NCI-H82 treated with DMSO at 0.1 percent for 48 hours (cell line): ENCODE measurements around the gene PLK5.
"Not testable (repeated sequence)": the region's sequence is repeated elsewhere in the genome, so short reads cannot be mapped to it uniquely, and the experiment has no call there.

Experiments used
- DNase-seq: peaks from one replicate; lab custom pipeline; 2025; ENCODE audit not compliant: unreplicated experiment; lab: John Stamatoyannopoulos, UW

PLK5 gene

DNA sequence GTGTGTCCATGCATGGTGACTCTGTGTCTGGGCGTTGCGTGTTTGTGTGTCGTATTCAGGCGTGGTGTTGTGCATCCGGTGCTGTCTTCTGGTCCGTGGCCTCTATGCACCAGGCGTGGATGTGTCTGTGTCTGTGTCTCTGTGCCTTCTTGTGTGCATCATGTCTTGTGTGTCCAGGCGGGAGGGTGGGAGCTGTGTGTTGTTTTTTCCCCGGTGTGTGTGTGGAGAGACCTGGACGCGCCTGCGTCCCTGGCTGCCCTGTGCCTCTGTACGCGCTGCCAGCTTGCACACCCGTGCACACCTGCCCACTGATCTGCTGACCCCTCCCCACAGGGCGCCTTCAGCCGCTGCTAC lies 1.1 kb downstream of the PLK5 start:
- DNase-seq: no peak

DNA sequence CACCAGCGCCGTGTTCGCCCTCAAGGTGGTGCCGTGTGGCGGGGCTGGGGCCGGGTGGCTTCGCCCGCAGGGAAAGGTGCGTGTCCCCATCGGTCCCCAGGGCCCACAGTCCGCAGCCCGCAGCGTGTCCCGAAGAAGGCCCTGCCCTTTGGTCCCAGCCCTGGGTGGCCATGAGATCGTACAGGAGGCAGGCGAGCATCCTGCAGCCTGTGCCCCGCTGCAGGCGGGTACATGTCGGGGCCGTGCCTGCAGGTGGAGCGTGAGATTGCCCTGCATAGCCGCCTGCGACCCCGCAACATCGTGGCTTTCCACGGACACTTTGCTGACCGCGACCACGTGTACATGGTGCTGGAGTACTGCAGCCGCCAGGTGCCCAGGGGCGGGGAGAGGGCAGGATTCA lies 1.5 kb downstream of the PLK5 start:
- DNase-seq: no peak

DNA sequence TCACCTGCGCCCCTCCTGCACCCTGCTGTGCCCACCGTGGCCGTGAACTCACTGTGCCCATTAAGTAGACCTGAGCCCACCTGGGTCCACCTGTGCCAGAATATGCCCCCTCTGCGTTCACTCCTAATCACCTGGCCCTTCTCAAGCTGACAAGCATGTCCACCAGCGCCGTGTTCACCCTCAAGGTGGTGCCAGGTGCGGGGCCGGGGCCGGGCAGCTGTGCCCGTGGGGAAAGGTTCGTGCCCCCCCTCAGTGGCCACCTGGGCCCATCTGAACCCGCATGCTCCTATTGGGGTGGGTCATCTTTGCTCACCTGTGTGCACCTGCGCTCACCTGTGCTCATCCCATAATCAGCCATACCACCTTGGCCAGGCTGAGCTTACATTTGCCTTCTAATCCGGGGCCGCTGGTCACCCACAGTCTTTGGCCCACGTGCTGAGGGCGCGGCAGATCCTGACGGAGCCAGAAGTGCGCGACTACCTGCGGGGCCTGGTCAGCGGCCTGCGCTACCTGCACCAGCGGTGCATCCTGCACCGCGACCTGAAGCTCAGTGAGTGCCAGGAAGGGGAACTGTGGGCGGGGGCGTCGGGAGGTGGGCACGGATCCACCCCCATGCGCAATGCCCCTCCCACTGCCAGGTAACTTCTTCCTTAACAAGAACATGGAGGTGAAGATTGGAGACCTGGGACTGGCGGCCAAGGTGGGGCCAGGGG lies 2.3 kb downstream of the PLK5 start:
- DNase-seq: no peak

DNA sequence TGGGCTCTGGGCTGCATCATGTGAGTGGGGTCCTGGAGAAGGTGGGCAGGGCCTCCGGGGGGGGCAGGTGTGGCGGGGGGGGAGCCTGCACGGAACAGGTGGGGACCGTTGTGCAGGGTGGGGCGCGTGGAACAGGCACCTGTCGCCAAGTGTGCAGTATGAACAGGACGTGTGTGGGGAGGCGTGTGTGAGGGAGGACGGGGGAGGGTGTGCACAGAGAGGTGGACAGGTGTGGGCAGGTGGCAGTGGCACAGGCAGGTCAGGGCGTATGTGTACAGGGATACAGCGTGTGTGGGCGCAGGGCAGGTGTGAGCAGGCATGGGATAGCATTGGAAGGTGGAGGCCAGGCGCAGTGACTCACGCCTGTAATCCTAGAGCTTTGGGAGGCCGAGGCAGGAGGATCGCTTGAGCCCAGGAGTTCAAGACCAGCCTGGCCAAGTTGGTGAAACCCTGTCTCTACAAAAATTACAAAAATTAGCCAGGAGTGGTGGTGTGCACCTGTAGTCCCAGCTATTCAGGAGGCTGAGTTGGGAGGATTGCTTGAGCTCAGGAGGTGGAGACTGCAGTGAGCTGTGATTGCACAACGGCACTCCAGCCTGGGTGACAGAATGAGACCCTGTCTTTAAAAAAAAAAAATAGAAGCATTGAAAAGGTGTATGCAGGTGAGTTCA lies 3.2 kb downstream of the PLK5 start:
- DNase-seq: no peak

DNA sequence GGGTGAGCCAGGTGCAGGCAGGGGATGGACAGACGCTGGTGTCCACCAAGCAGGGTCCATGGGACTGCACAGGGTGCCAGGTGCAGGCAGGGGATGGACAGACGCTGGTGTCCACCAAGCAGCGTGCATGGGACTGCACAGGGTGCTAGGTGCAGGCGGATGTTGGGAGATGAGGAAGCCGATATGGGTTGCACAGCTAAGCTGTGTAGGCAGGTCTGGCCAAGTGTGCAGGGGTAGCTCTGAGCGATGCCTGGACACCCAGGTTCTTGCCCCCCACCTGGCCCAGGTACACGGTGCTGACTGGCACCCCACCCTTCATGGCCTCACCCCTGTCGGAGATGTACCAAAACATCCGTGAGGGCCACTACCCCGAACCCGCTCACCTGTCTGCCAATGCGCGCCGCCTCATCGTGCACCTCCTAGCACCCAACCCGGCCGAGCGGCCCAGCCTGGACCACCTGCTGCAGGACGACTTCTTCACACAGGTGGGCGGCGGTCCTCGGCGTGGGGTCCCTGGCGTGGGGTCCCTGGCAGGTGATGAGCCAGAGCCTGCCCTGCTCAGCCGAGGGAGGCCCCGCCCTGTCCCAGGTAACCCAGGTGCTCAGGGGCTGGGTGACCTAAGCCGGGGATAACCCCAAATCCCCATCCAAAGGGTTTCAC lies 3.9 kb downstream of the PLK5 start:
- no peak for DNase-seq

DNA sequence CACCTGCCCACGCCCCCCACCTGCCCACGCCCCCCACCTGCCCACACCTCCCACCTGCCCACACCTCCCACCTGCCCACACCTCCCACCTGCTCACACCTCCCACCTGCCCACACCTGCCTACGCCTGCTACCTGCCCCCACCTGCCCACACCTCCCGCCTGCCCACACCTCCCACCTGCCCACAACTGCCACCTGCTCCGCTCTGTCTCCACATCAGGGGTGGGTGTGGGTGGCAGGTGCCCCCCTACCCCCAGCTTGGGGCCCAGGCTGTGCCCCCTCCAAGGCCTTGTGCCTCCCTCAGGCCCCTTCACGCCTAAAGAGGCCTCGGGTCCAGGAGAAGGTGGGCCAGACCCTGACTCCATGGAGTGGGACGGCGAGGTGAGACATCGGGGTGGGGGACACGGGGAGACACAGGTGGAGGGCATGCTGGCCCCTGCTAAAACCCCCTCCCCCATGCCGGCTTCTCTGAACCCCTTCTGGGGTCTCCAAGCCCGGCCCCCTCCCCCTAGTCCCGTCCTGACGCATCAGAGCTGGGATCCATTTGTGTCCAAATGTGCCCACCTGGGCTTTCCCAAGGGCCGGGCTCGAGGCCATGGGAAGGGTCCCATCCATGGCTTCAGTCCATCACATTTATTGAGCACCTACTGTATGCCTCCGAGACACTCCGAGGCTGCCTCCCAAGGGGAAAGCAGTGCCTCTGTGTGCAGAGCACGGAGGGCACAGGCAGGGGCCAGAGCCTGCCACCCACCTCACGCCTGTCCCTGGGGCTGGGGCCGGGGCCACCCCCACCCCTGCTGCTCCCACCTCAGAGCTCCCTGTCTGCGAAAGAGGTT lies 4.9 kb downstream of the PLK5 start:
- DNase-seq: no peak

DNA sequence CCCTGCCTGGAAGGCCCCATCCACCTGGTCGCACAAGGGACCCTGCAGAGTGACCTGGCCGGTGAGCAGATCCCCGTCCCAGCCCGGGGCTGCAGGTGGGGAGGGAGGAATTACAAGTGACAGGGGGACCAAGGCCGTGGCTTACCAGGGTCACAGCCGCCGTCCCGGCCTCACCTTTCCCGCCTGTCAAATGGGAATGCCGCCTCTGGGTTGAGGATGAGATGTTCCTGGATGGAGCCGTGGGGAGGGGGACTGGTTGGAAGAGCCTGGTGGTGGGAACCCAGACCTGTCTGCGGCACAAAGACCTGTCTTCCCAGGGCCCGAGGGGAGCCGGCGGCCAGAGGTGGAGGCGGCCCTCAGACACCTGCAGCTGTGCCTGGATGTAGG lies 5.5 kb downstream of the PLK5 start:
- DNase-seq: no peak

DNA sequence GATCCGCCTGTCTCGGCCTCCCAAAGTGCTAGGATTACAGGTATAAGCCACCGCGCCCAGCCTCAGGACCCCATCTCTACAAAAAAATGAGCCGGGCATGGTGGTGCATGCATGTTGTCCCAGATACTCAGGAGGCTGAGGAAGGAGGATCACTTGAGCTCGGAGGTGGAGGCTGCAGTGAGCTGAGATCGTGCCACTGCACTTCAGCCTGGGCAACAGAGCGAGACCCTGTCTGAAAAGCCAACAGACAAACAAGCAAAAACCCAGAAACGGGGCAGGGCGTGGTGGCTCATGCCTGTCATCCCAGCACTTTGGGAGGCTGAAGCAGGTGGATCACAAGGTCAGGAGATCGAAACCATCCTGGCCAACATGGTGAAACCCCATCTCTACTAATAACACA lies 7.0 kb downstream of the PLK5 start:
- not testable (repeated sequence) for DNase-seq

DNA sequence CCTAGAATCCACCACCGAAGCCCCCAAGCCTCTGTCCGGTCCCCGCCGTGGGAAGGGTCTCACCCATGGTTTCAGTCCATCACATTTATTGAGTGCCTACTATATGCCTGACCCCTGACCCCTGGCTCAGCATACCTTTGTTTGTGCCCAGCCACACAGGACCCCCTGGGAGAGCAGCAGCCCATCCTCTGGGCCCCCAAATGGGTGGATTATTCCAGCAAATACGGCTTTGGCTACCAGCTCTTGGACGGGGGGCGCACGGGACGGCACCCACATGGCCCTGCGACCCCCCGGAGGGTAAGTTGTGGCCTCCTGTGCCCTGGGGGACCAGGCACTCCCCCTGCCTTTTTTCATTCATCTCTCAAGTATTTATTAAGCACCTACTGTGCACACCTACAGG lies 7.7 kb downstream of the PLK5 start:
- no peak for DNase-seq

DNA sequence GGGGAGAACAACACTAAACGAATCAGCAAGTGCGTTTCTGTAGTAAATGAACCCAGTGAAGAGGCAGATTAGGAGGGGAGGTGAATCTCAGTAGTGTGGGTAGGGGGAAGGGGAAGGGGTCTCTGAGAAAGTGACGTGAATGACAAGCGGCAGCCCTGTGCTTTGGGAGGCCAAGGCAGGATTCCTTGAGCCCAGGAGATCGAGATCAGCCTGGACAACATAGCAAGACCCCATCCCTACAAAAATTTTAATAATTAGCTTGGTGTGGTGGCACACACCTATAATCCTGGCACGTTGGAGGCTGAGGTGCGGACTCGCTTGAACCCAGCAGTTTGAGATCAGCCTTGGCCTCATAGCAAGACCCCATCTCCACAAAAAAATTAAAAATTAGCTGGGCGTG lies 8.1 kb downstream of the PLK5 start:
- no peak for DNase-seq

DNA sequence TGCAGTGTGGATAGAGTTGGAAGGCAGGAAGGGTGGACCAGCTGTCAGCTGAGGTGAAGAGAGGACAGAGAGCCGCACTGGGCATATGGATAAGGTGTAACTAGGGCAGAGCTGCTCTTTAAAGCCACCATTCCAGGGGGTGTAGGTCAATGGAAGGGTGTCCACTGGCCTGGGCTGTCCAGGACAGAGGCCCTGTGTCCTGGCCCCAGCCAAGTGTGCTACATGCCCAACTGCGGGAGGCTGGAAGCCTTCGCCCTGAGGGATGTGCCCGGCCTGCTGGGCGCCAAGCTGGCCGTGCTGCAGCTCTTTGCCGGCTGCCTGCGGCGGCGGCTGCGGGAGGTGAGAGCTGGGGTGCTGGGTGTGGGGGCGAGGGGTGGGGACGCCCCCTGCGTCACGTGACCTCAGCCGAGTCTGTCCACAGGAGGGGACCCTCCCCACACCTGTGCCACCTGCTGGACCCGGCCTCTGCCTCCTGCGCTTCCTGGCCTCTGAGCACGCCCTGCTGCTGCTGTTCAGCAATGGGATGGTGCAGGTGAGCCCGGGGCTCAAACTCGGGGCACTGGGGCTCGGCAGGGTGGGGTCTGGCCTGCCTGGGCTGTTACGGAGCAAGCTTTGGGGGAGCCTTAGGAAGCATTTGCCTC lies 9.8 kb downstream of the PLK5 start:
- DNase-seq: no peak

DNA sequence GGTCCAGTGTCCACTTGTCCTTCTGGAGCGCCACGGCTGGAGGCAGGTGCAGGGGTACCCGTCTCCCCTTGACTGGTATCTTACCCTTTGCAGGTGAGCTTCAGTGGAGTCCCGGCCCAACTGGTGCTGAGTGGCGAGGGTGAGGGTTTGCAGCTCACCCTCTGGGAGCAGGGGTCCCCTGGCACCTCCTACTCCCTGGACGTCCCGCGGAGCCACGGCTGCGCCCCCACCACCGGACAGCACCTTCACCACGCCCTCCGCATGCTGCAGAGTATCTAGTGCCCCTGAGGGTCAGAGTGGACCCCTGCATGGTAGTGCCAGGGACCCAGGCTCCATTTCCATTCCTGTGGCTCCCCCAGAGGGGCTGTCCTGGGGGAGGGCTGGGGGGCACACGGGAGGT lies 11.1 kb downstream of the PLK5 start:
- no peak for DNase-seq

DNA sequence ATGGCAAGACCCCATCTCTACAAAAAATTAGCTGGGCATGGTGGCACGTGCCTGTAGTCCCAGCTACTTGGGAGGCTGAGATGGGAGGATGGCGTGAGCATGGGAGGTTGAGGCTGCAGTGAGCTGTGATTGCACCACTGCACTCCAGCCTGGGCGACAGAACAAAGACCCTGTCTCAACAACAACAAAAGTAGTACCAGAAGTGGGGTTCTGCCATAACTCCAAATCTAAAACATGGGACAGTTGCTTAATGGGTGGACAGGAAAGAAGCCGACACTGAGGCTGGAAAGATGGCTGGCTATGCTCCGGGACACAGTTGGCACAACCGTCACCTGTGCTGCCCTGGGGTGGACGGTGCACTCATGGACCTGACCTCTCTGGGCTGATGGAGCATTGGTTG lies 11.8 kb downstream of the PLK5 start:
- DNase-seq: not testable (repeated sequence)

DNA sequence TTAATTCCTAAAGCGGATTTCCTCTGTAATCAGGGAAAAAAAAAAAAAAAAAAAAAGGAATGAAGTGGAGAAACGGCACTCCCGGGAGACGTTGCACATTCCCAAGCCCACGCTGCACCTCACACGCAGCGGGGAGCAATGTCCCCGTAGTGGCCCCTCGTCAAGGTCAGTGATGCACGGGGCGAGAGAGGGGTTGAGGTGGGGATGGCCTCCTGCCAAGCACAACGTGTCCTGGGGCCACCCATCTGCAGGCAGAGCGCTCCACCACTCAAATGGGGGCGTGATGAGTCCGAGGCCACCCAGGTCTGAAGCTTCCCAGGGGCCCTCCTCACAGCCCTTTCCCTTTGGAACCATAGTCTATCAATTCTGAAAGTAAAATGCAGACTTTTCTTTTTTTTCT lies 15.1 kb downstream of the PLK5 start:
- no peak for DNase-seq

DNA sequence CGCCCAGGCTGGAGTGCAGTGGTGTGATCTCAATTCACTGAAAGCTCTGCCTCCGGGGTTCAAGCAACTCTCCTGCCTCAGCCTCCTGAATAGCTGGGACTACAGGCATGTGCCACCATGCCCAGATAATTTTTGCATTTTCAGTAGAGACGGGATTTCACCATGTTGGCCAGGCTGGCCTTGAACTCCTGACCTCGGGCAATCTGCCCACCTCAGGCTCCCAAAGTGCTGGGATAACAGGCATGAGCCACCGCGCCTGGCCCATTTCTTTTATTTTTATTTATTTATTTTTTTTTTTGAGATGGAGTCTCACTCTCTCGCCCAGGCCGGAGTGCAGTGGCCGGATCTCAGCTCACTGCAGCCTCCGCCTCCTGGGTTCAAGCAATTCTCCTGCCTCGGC lies 15.9 kb downstream of the PLK5 start:
- not testable (repeated sequence) for DNase-seq

DNA sequence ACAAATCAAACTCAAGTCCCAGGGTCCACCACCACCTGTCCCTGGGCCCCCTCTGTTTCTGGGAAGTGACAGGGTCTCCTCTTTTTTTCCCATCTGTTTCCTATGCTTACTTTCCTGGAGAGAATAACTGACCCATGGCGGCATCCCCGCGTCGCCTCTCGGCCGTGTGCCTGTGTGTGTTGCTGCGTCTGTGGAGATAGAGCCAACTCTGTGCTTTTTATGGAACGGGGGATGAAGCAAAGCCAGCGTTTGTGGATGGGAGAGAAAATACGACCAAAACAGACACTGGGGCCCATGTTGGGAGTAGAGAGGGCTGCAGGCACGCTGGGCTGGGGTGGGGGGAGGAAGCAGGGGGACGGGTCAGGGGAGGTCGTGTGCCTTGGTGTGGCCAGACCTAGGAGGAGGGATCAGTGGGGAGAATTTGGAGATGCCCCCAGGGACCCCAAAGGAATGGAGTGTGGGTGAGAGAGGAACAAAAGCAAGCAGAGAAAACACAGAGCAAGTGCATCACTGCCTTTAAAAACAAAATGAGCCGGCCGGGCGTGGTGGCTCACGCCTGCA lies 16.6 kb downstream of the PLK5 start:
- no peak for DNase-seq

DNA sequence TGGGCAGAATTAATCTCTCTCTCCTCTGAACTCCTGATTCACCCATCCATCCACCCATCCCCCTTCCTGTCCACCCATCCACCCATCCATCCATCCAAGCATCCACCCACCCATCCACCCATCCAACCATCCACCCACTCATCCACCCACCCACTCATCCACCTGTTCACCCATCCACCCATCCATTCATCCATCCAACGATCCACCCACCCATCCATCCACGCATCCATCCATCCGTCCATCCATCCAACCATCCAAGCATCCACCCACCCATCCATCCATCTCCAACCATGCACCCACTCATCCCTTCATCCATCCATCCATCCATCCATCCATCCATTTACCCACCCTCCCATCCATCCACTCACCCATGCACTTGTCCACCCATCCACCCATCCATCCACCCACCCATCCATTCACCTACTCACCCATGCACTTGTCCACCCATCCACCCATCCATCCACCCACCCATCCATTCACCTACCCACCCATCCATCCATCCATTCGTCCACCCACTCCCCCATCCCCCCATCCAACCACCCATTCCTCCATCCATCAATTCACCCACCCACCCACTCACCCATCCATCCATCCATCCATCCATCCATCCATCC lies 25.6 kb downstream of the PLK5 start:
- no peak for DNase-seq

DNA sequence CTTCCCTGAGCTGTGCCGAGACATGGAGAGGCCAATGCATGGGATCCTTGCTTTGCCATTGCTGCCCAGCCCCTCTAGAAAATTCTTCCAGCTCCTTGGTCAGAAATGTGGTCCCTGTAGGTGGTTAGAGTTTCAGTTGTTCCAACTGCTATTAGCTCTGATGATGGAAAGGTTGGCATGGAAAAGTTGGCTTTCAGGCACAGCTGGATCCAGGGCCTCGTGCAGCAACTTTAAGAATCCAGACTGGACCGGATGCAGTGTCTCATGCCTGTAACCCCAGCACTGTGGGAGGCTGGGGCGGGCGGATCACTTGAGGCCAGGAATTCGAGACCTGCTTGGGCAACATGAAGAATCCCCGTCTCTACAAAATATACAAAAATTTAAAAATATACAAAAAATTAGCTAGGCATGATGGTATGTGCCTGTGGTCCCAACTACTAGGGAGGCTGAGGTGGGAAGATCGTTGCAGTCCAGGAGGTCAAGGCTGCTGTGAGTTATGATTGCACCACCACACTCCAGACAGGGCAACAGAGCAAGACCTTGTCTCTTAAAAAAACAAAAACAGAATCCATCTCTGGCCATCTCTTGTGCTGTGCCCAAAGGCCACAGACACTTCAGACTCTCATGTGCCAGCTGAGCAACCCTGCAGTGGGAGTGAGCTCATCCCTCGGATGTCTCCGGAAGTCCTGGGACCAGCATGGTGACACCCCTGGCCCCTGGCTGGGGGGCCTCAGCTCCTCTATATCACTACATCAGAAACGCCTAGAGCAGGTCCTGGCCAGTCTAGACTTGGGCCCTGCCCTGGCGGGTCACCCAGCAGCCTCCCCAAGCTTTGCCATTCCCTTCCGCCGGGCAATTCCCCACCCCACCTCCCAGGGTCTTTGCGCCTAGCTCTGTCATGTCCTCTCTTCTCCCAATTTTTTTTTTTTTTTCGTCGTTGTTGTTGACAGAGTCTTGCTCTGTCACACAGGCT lies 27.5 kb downstream of the PLK5 start:
- no peak for DNase-seq

DNA sequence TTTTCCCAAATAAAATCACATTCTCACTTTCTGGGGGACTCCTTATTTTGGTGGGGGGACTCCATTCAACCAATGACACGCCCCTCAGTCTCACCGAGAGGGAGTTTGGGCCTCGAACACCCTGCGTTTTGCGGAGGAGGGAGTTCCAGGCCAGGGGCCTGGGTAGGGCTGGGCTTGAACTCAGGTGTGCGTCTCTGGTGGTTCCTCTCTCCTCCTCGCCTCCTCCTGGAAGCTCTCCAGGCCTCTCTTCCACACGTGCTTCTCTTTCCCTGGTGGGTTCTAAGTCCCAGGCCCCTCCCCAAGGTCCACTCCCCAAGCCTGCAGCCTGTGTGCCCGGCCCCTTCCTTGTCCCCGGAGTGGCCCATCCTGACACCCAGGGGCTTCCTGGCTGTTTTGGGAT lies 29.5 kb downstream of the PLK5 start:
- no peak for DNase-seq
